Natural killer cell (primary cell): Measurements from ENCODE around the gene TRAM2. TPM values are rescaled to one million over a fixed set of nuclear protein-coding genes. Genes with fewer than 3 reads are reported as not detected.

Experiments used
- ATAC-seq, 3 donors: fragments of 150-1000 bp in 2 of 3; fragments of 200-7000 bp in 1 of 3; cut with Tn5 transposase; 1 replicate in 1 of 3; 2 replicates in 2 of 3; pipeline ENCODE4 v1.10.0; 2021; ENCODE audit warnings: mild to moderate bottlenecking in 2 of 3, moderate library complexity in 2 of 3
- DNase-seq, 2 donors: peaks; one replicate each; pipeline versions ENCODE4 v3.0.0 to v3.0.0-alpha.2; 2013 to 2021; ENCODE audit warnings: mixed read lengths in 1 of 2
- H3K27ac ChIP-seq: one replicate; pipeline ENCODE4 v1.5.1; 2013; ENCODE audit warnings: mild to moderate bottlenecking, low read length
- H3K27me3 ChIP-seq: one replicate; pipeline ENCODE4 v1.6.1; 2013; ENCODE audit warnings: low read length; ENCODE audit not compliant: control insufficient read depth, insufficient read depth
- H3K36me3 ChIP-seq: one replicate; pipeline ENCODE4 v1.6.1; 2013; ENCODE audit warnings: low read length; ENCODE audit not compliant: control insufficient read depth, insufficient read depth
- H3K4me1 ChIP-seq: one replicate; pipeline ENCODE4 v1.6.1; 2013; ENCODE audit warnings: low read length; ENCODE audit not compliant: control insufficient read depth, insufficient read depth
- H3K4me3 ChIP-seq: one replicate; pipeline ENCODE4 v1.5.1; 2013; ENCODE audit warnings: low read length
- H3K9me3 ChIP-seq: one replicate; pipeline ENCODE4 v1.6.1; 2013; ENCODE audit warnings: low read length; ENCODE audit not compliant: control insufficient read depth, insufficient read depth
- H3K27ac Mint-ChIP-seq, 2 donors: one replicate each; pipeline ENCODE4 v1.8.0; 2022; ENCODE audit warnings: mild to moderate bottlenecking in 2 of 2, mixed read lengths in 2 of 2, moderate library complexity in 1 of 2
- H3K27me3 Mint-ChIP-seq, 2 donors: one replicate each; pipeline ENCODE4 v1.8.0; 2022; ENCODE audit warnings: low read depth in 2 of 2, mixed read lengths in 2 of 2
- H3K36me3 Mint-ChIP-seq: one replicate; pipeline ENCODE4 v1.8.0; 2022; ENCODE audit warnings: mixed read lengths
- H3K4me1 Mint-ChIP-seq, 2 donors: one replicate each; pipeline ENCODE4 v1.8.0; 2022; ENCODE audit warnings: mixed read lengths in 2 of 2
- H3K4me3 Mint-ChIP-seq: one replicate; pipeline ENCODE4 v1.8.0; 2022; ENCODE audit warnings: mild to moderate bottlenecking, moderate library complexity, mixed read lengths
- H3K9me3 Mint-ChIP-seq, 2 donors: one replicate each; pipeline ENCODE4 v1.8.0; 2022; ENCODE audit warnings: mixed read lengths in 2 of 2
- WGBS: methylation state at CpG from one replicate; pipeline ENCODE4 v1.1.7; 2013; ENCODE audit warnings: missing lambda C conversion rate; ENCODE audit not compliant: insufficient coverage; 5-methylcytosine and 5-hydroxymethylcytosine counted together
- intact Hi-C: fragments of 100-400 bp; cut with micrococcal nuclease; formaldehyde crosslinking; loops from one replicate; pipeline ENCODE4 v1.14.2; 2022
- total RNA-seq, 4 donors: library from RNA; stranded (reverse); fragments of 120-200 nt in 1 of 4; gene quantifications; one replicate each; pipeline versions ENCODE4 v1.2.3 to v1.2.4, GENCODE V29; 2013 to 2022
- TF ChIP-seq, protein P1 (sequence below): fragments of 200-600 bp; IDR thresholded peaks from one replicate; pipeline ENCODE4 v1.8.0; 2022; ENCODE audit warnings: antibody characterized with exemption

Gene TRAM2, protein sequence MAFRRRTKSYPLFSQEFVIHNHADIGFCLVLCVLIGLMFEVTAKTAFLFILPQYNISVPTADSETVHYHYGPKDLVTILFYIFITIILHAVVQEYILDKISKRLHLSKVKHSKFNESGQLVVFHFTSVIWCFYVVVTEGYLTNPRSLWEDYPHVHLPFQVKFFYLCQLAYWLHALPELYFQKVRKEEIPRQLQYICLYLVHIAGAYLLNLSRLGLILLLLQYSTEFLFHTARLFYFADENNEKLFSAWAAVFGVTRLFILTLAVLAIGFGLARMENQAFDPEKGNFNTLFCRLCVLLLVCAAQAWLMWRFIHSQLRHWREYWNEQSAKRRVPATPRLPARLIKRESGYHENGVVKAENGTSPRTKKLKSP
- 10 to 100 TPM; 16.2 to 20.0 (median 19.2) TPM for total RNA-seq
- total RNA-seq (2013), result 11.2 TPM

DNA sequence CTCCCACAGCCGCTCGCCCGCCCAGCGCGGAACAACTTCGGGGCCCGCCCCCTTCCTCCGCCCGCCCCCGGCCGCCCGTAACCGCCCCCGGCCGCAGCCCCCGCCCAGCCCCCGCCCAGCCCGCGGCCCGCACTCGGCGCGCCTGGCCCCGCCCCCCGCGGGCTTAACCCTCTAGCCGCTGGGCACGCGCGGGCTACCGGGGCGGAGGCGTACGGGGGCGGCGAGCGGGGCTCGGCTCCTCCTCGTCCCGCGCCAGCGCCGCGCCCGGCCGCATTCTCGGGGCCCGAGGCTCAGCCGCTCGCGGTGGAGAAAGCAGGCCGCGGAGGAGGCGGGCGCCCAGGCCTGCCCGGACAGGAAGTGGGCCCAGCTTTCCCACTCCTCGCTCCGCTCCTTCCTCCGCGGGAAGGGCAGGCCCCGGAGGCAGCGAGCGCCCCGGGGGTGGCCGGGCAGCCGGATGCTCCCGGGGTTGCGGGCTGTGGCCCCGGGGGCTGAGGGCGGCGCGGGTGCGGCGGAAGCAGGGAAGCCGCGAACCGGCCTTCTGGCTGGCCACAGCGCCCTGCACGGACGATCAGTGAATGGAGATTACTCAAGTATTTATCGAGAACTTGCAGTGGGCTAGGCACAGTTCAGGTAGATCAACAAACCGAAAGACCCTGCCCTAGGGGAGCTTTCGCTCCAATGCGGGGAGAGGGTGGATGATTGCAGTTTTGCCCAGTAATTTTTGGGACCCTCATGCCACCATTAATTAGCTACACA is at the start of gene TRAM2:
TRAM2 (minus strand) TSS at position 39 of the 756 bp plus-strand sequence. CDS start 145 bp downstream, outside the sequence.
- Histone ChIP-seq H3K9me3 (no peaks in the 10 kb centered on the region), H3K4me1 (peaks cover 40% of the 10 kb centered on the region), H3K27ac (peak within 1 kb of the TSS; percentile 65), H3K36me3 (no peaks in the 10 kb centered on the region), H3K27me3 (no peaks in the 10 kb centered on the region), H3K4me3 (peak within 1 kb of the TSS; percentile 65)
- H3K36me3 Mint-ChIP-seq, result no peaks in the 10 kb centered on the region
- peak; percentile 74 to 89 for DNase-seq
- ATAC-seq, result peak; percentile 70 to 87 (median 77)
- H3K4me1 Mint-ChIP-seq, result peaks cover 43 to 45% of the 10 kb centered on the region in 2 donors
- intact Hi-C loops, result loop anchor here (5.0 kb wide), 1 partner anchor 970 kb away; the partner anchor contains the start of gene GCLC
- H3K9me3 Mint-ChIP-seq, result no peaks in the 10 kb centered on the region
- 1% methylated on average over 84 of the region's 84 CpGs for WGBS
- no peaks in the 10 kb centered on the region for H3K27me3 Mint-ChIP-seq
- TF ChIP-seq, protein P1, sequence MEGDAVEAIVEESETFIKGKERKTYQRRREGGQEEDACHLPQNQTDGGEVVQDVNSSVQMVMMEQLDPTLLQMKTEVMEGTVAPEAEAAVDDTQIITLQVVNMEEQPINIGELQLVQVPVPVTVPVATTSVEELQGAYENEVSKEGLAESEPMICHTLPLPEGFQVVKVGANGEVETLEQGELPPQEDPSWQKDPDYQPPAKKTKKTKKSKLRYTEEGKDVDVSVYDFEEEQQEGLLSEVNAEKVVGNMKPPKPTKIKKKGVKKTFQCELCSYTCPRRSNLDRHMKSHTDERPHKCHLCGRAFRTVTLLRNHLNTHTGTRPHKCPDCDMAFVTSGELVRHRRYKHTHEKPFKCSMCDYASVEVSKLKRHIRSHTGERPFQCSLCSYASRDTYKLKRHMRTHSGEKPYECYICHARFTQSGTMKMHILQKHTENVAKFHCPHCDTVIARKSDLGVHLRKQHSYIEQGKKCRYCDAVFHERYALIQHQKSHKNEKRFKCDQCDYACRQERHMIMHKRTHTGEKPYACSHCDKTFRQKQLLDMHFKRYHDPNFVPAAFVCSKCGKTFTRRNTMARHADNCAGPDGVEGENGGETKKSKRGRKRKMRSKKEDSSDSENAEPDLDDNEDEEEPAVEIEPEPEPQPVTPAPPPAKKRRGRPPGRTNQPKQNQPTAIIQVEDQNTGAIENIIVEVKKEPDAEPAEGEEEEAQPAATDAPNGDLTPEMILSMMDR, result no peak
- peak within 1 kb of the TSS; percentile 89 for H3K4me3 Mint-ChIP-seq
- peak within 1 kb of the TSS; percentile 87 to 91 for H3K27ac Mint-ChIP-seq

- Mint-ChIP-seq H3K9me3 (no peaks in the 10 kb centered on the region), H3K27me3 (peaks cover 6 to 13% of the 10 kb centered on the region in 2 donors), H3K36me3 (no peaks in the 10 kb centered on the region), H3K4me3 (no peak overlapping the region), H3K4me1 (no peaks in the 10 kb centered on the region), H3K27ac (no peak overlapping the region)
- H3K4me1 ChIP-seq, result no peaks in the 10 kb centered on the region
- no peaks in the 10 kb centered on the region for H3K9me3 ChIP-seq
- ATAC-seq (no peak), DNase-seq (no peak)
- intact Hi-C loops, result no loop called here
- TF ChIP-seq, protein P1, result no peak
- no peaks in the 10 kb centered on the region for H3K27me3 ChIP-seq
- no CpG with 5 or more reads among the region's 2 CpGs for WGBS
- H3K36me3 ChIP-seq, result no peaks in the 10 kb centered on the region
- no peak overlapping the region for H3K27ac ChIP-seq
- H3K4me3 ChIP-seq, result no peak overlapping the region
Observed at GRCh38 chr6:52622810-52623209, 46.0 kb upstream of the TRAM2 start.

DNA sequence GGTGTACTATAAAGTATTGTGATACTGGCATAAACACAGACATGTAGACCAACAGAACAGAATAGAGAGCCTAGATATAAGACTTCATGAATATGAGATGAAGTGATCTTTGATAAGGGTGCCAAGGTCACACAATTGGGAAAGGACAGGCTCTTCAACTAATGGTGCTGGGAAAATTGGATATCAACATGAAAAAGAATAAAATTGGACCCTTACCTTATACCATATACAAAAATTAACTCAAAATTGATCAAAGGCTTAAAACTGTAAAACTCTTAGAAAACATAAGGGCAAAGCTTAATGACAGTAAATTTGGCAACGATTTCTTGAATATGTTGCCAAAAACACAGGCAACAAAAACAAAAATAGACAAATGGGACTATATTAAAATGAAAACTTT is 44.8 kb upstream of the TRAM2 start:
- Mint-ChIP-seq H3K4me1 (no peaks in the 10 kb centered on the region), H3K9me3 (no peaks in the 10 kb centered on the region), H3K27ac (no peak overlapping the region), H3K27me3 (peaks cover 6 to 13% of the 10 kb centered on the region in 2 donors), H3K36me3 (no peaks in the 10 kb centered on the region), H3K4me3 (no peak overlapping the region)
- no peaks in the 10 kb centered on the region for H3K9me3 ChIP-seq
- no peak for DNase-seq
- no peak overlapping the region for H3K4me3 ChIP-seq
- TF ChIP-seq, protein P1, result no peak
- 83% methylated on average over 1 of the region's 1 CpG for WGBS
- H3K4me1 ChIP-seq, result no peaks in the 10 kb centered on the region
- no peaks in the 10 kb centered on the region for H3K36me3 ChIP-seq
- intact Hi-C loops, result no loop called here
- no peaks in the 10 kb centered on the region for H3K27me3 ChIP-seq
- H3K27ac ChIP-seq, result no peak overlapping the region
- no peak for ATAC-seq
